Naive thymus-derived CD8-positive, alpha-beta T cell (primary cell): Measurements from ENCODE around the gene ZBTB2. TPM values are rescaled to one million over a fixed set of nuclear protein-coding genes. Genes with fewer than 3 reads are reported as not detected.
"Not testable (repeated sequence)": the region's sequence is repeated elsewhere in the genome, so short reads cannot be mapped to it uniquely, and the experiment has no call there.

ENCODE experiments used
- ATAC-seq, 2 donors: fragments of 150-1000 bp; cut with Tn5 transposase in 1 of 2; sonication (Bioruptor Pico), chemical (Tn5 transposase) in 1 of 2; 1 replicate in 1 of 2; 2 replicates in 1 of 2; pipeline ENCODE4 v1.10.0; 2021; ENCODE audit warnings: mild to moderate bottlenecking in 2 of 2, moderate library complexity in 2 of 2
- POLR2A ChIA-PET: fragments of 350-600 bp; sonication (Branson Sonifier 250); formaldehyde crosslinking; loops from one replicate; lab custom pipeline; 2021; ENCODE audit warnings: antibody characterized with exemption; lab: Charles Lee
- DNase-seq, 10 donors: peaks; one replicate each; pipeline versions ENCODE4 v3.0.0 to v3.0.0-alpha.2; 2020 to 2022
- H3K27ac Mint-ChIP-seq, 10 donors: one replicate each; pipeline ENCODE4 v1.8.0; 2020 to 2022; ENCODE audit warnings: mild to moderate bottlenecking in 10 of 10, mixed read lengths in 10 of 10, moderate library complexity in 4 of 10, inconsistent platforms in 1 of 10
- H3K27me3 Mint-ChIP-seq, 5 donors: one replicate each; pipeline ENCODE4 v1.8.0; 2021 to 2022; ENCODE audit warnings: mixed read lengths in 5 of 5
- H3K36me3 Mint-ChIP-seq, 3 donors: one replicate each; pipeline ENCODE4 v1.8.0; 2020 to 2022; ENCODE audit warnings: mixed read lengths in 3 of 3, mild to moderate bottlenecking in 2 of 3, inconsistent platforms in 1 of 3
- H3K4me1 Mint-ChIP-seq, 4 donors: one replicate each; pipeline ENCODE4 v1.8.0; 2021 to 2022; ENCODE audit warnings: mixed read lengths in 4 of 4
- H3K4me3 Mint-ChIP-seq, 10 donors: one replicate each; pipeline ENCODE4 v1.8.0; 2020 to 2022; ENCODE audit warnings: mild to moderate bottlenecking in 10 of 10, mixed read lengths in 10 of 10, moderate library complexity in 6 of 10, inconsistent platforms in 1 of 10
- H3K9me3 Mint-ChIP-seq, 9 donors: one replicate each; pipeline ENCODE4 v1.8.0; 2020 to 2022; ENCODE audit warnings: mixed read lengths in 9 of 9, mild to moderate bottlenecking in 3 of 9, inconsistent platforms in 1 of 9, moderate library complexity in 1 of 9
- polyA plus RNA-seq, 3 donors: library from polyadenylated mRNA; unstranded; fragments of 300-500 nt; fragmentation: Illumina TruSeq; gene quantifications; one replicate each; pipeline ENCODE4 v1.2.3, GENCODE V29; 2021
- total RNA-seq, 8 experiments: library from RNA in 2 of 8; stranded (reverse) in 2 of 8; gene quantifications; one replicate each; pipeline ENCODE4 v1.2.3 and lab custom pipeline; 2021 to 2026

ZBTB2 gene
- total and polyA plus RNA-seq, 5 experiments from 2014 or later, result 12.3 to 32.4 (median 18.8) TPM

GRCh38 chr6:151359486-151359885 lies 31.9 kb downstream of the ZBTB2 start:
- peaks cover 0 to 13% (median 7%) of the 10 kb centered on the region in 4 donors for H3K4me1 Mint-ChIP-seq
- ATAC-seq (no peak), DNase-seq (no peak)
- POLR2A ChIA-PET, result no interaction called here
- no peaks in the 10 kb centered on the region for H3K27me3 Mint-ChIP-seq
- H3K9me3 Mint-ChIP-seq, result no peaks in the 10 kb centered on the region
- peak overlapping the region in 1 of 10 donors; percentile 20 for H3K27ac Mint-ChIP-seq
- peaks cover 6 to 51% (median 12%) of the 10 kb centered on the region in 3 donors for H3K36me3 Mint-ChIP-seq
- no peak overlapping the region for H3K4me3 Mint-ChIP-seq

DNA sequence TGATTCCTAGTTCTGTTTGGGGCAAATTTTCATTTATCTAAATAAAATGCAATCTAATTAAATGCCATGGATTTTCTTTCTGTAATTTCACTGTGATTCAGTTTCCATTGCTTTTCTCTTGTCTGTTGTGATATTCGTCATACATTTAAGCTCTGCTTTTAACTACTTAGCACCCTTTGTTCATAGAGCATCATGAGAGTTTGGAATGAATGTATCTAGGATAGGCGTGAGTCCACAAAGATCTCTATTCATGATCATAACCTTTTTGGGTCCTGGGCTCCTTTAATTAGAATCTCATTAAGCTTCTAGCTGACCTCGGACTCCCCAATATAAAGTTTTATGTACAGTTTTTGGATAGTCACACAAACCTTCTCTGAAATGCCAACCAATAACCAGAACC lies 32.9 kb downstream of the ZBTB2 start:
- Mint-ChIP-seq H3K27ac (no peak overlapping the region), H3K9me3 (no peaks in the 10 kb centered on the region), H3K27me3 (no peaks in the 10 kb centered on the region), H3K36me3 (peaks cover 6 to 45% (median 6%) of the 10 kb centered on the region in 3 donors), H3K4me1 (peaks cover 0 to 13% (median 7%) of the 10 kb centered on the region in 4 donors), H3K4me3 (no peak overlapping the region)
- ATAC-seq, result no peak
- POLR2A ChIA-PET, result no interaction called here
- DNase-seq, result no peak

GRCh38 chr6:151357758-151358436 lies 33.5 kb downstream of the ZBTB2 start:
- Mint-ChIP-seq H3K27ac (peak overlapping the region in 2 of 10 donors; percentile 24 to 75), H3K9me3 (no peaks in the 10 kb centered on the region), H3K4me1 (peaks cover 0 to 13% (median 7%) of the 10 kb centered on the region in 4 donors), H3K27me3 (no peaks in the 10 kb centered on the region), H3K4me3 (peak overlapping the region in 1 of 10 donors; percentile 4), H3K36me3 (peaks cover 6 to 39% (median 6%) of the 10 kb centered on the region in 3 donors)
- POLR2A ChIA-PET, result interaction anchor here (1.5 kb wide), 1 partner anchor 33 kb away, joined by 6 read pairs; no protein-coding TSS in a partner anchor
- ATAC-seq (no peak), DNase-seq (no peak)

GRCh38 chr6:151356983-151357382 lies 34.4 kb downstream of the ZBTB2 start:
- ATAC-seq, result not testable (repeated sequence)

DNA sequence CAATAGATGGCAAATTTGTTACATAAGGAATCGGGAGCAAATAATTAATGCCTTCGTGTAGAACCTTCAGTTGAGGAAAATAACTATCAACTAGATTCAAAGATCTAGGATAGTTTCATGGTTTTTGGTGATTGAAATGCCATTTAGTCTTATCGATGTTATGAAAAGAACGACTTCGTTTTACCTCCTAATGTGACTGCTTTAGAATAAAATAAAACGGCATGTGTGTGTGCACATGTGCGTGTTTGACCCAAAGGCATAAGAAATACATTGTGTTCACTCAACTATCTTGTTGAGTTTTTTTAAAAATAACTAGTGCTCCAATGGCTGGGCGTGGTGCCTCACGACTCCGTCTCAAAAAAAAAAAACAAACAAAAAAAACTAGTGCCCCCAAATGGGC lies 37.6 kb downstream of the ZBTB2 start:
- no peak overlapping the region for H3K4me3 Mint-ChIP-seq
- DNase-seq (no peak), ATAC-seq (no peak)
- no peaks in the 10 kb centered on the region for H3K9me3 Mint-ChIP-seq
- POLR2A ChIA-PET, result no interaction called here
- peaks cover 0 to 13% (median 7%) of the 10 kb centered on the region in 4 donors for H3K4me1 Mint-ChIP-seq
- H3K27ac Mint-ChIP-seq, result no peak overlapping the region
- H3K27me3 Mint-ChIP-seq, result no peaks in the 10 kb centered on the region
- peaks cover 0 to 11% (median 1%) of the 10 kb centered on the region in 3 donors for H3K36me3 Mint-ChIP-seq

More at GRCh38 chr6:151356983-151357382, 34.4 kb downstream of the ZBTB2 start:
- not testable (repeated sequence) for H3K9me3 Mint-ChIP-seq, H3K4me3 Mint-ChIP-seq, H3K27me3 Mint-ChIP-seq, DNase-seq
- Mint-ChIP-seq H3K27ac (peak overlapping the region in 1 of 10 donors; percentile 17), H3K4me1 (peaks cover 0 to 13% (median 7%) of the 10 kb centered on the region in 4 donors), H3K36me3 (peaks cover 2 to 30% (median 6%) of the 10 kb centered on the region in 3 donors)
- POLR2A ChIA-PET, result interaction anchor here (0.8 to 1.5 kb wide), 2 partner anchors 33 to 34 kb away, joined by 3 to 6 read pairs; no protein-coding TSS in a partner anchor

DNA sequence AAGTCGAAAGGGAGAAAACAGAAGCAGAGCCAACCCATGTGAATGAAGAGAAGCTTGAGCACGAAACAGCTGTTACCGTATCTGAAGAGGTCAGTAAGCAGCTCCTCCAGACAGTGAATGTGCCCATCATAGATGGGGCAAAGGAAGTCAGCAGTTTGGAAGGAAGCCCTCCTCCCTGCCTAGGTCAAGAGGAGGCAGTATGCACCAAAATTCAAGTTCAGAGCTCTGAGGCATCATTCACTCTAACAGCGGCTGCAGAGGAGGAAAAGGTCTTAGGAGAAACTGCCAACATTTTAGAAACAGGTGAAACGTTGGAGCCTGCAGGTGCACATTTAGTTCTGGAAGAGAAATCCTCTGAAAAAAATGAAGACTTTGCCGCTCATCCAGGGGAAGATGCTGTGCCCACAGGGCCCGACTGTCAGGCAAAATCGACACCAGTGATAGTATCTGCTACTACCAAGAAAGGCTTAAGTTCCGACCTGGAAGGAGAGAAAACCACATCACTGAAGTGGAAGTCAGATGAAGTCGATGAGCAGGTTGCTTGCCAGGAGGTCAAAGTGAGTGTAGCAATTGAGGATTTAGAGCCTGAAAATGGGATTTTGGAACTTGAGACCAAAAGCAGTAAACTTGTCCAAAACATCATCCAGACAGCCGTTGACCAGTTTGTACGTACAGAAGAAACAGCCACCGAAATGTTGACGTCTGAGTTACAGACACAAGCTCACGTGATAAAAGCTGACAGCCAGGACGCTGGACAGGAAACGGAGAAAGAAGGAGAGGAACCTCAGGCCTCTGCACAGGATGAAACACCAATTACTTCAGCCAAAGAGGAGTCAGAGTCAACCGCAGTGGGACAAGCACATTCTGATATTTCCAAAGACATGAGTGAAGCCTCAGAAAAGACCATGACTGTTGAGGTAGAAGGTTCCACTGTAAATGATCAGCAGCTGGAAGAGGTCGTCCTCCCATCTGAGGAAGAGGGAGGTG lies 38.7 kb downstream of the ZBTB2 start:
- no peak overlapping the region for H3K4me3 Mint-ChIP-seq
- H3K27me3 Mint-ChIP-seq, result no peaks in the 10 kb centered on the region
- peaks cover 0 to 3% (median 1%) of the 10 kb centered on the region in 3 donors for H3K36me3 Mint-ChIP-seq
- no peak overlapping the region for H3K27ac Mint-ChIP-seq
- no peak for DNase-seq
- ATAC-seq, result no peak
- POLR2A ChIA-PET, result interaction anchor here (1.5 kb wide), 1 partner anchor 37 kb away, joined by 6 read pairs; no protein-coding TSS in a partner anchor
- peaks cover 0 to 2% (median under 1%) of the 10 kb centered on the region in 4 donors for H3K4me1 Mint-ChIP-seq
- no peaks in the 10 kb centered on the region for H3K9me3 Mint-ChIP-seq

GRCh38 chr6:151351731-151352130 lies 39.6 kb downstream of the ZBTB2 start:
- no peaks in the 10 kb centered on the region for H3K27me3 Mint-ChIP-seq
- no peak overlapping the region for H3K27ac Mint-ChIP-seq
- ATAC-seq (no peak), DNase-seq (no peak)
- H3K36me3 Mint-ChIP-seq, result peaks cover 0 to 1% (median 0%) of the 10 kb centered on the region in 3 donors
- H3K4me1 Mint-ChIP-seq, result no peaks in the 10 kb centered on the region
- H3K9me3 Mint-ChIP-seq, result no peaks in the 10 kb centered on the region
- POLR2A ChIA-PET, result interaction anchor here (1.5 kb wide), 1 partner anchor 38 kb away, joined by 6 read pairs; no protein-coding TSS in a partner anchor
- no peak overlapping the region for H3K4me3 Mint-ChIP-seq

GRCh38 chr6:151351146-151351700 lies 40.1 kb downstream of the ZBTB2 start:
- Mint-ChIP-seq H3K36me3 (peaks cover 0 to 1% (median 0%) of the 10 kb centered on the region in 3 donors), H3K4me1 (no peaks in the 10 kb centered on the region), H3K27me3 (no peaks in the 10 kb centered on the region), H3K4me3 (no peak overlapping the region), H3K9me3 (no peaks in the 10 kb centered on the region), H3K27ac (no peak overlapping the region)
- POLR2A ChIA-PET, result interaction anchor here (1.5 kb wide), 1 partner anchor 39 kb away, joined by 6 read pairs; no protein-coding TSS in a partner anchor
- no peak for DNase-seq
- no peak for ATAC-seq

DNA sequence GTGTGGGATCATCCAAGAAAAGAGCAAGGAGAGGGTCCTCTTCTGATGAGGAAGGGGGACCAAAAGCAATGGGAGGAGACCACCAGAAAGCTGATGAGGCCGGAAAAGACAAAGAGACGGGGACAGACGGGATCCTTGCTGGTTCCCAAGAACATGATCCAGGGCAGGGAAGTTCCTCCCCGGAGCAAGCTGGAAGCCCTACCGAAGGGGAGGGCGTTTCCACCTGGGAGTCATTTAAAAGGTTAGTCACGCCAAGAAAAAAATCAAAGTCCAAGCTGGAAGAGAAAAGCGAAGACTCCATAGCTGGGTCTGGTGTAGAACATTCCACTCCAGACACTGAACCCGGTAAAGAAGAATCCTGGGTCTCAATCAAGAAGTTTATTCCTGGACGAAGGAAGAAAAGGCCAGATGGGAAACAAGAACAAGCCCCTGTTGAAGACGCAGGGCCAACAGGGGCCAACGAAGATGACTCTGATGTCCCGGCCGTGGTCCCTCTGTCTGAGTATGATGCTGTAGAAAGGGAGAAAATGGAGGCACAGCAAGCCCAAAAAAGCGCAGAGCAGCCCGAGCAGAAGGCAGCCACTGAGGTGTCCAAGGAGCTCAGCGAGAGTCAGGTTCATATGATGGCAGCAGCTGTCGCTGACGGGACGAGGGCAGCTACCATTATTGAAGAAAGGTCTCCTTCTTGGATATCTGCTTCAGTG lies 40.8 kb downstream of the ZBTB2 start:
- Mint-ChIP-seq H3K4me1 (no peaks in the 10 kb centered on the region), H3K4me3 (no peak overlapping the region), H3K27me3 (no peaks in the 10 kb centered on the region), H3K9me3 (no peaks in the 10 kb centered on the region), H3K27ac (peak overlapping the region in 2 of 10 donors; percentile 45 to 88), H3K36me3 (peaks cover 0 to 1% (median 0%) of the 10 kb centered on the region in 3 donors)
- DNase-seq (no peak), ATAC-seq (no peak)
- POLR2A ChIA-PET, result interaction anchor here (0.6 kb wide), 1 partner anchor 867 kb away, joined by 3 read pairs; no protein-coding TSS in a partner anchor

GRCh38 chr6:151349651-151350270 lies 41.6 kb downstream of the ZBTB2 start:
- Mint-ChIP-seq H3K4me1 (no peaks in the 10 kb centered on the region), H3K4me3 (no peak overlapping the region), H3K36me3 (peaks cover 0 to 1% (median 0%) of the 10 kb centered on the region in 3 donors), H3K27ac (peak overlapping the region in 3 of 10 donors; percentile 29 to 88 (median 45)), H3K27me3 (no peaks in the 10 kb centered on the region), H3K9me3 (no peaks in the 10 kb centered on the region)
- no peak for ATAC-seq
- no peak for DNase-seq
- POLR2A ChIA-PET, result no interaction called here

DNA sequence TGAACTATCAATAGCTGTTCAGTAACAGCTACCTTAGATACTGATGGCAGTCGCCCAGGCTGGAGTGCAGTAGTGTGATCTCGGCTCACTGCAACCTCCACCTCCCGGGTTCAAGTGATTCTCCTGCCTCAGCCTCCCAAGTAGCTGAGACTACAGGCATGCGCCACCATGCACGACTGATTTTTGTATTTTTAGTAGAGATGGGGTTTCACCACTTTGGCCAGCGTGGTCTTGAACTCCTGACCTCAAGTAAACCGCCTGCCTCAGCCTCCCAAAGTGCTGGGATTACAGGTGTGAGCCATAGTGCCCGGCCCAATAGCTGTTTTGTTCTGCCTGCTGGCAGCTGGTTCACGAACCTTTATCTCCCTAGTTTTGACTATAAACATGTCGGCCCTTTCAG lies 48.6 kb downstream of the ZBTB2 start:
- H3K27me3 Mint-ChIP-seq, ATAC-seq, DNase-seq, H3K4me1 Mint-ChIP-seq, H3K4me3 Mint-ChIP-seq, POLR2A ChIA-PET, H3K36me3 Mint-ChIP-seq, H3K9me3 Mint-ChIP-seq, H3K27ac Mint-ChIP-seq: not testable (repeated sequence)
